ENCODE measurements around the gene AGBL4.

Gene AGBL4

GRCh38 chr1:49125746-49126145 lies 898.0 kb downstream of the AGBL4 start:
- no peak for DNase-seq (ENCODE audit: low read depth)
- no peak for TF ChIP-seq CTCF (IDR thresholded peaks at IDR 0.05; ENCODE audit: insufficient read depth, low read depth, low read length, missing control alignments)
- no peak overlapping the region for H3K4me3 ChIP-seq (ENCODE audit: low read length)

DNA sequence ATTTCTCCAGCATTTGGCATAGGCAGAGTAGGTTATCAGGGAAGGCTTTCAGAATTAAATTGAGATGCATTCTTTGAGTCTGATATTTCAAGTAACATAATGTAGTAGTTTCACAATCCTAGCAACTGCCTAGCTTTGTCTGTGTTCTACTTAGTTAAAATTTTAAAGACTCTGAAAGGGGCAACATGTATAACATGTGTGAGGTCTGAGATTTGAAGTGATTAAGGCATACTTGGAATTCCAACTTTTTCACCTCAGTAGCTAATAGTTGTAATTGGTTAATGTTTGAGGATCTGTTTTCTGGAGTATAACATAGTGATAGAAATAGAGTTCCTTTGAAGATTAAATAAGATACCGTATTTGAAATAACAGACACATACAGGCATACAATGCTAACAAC lies 911.8 kb downstream of the AGBL4 start:
- H3K4me3 ChIP-seq (ENCODE audit: low read length): no peak overlapping the region
- DNase-seq (ENCODE audit: low read depth): no peak
- TF ChIP-seq CTCF (IDR thresholded peaks at IDR 0.05; ENCODE audit: insufficient read depth, low read depth, low read length, missing control alignments): no peak

DNA sequence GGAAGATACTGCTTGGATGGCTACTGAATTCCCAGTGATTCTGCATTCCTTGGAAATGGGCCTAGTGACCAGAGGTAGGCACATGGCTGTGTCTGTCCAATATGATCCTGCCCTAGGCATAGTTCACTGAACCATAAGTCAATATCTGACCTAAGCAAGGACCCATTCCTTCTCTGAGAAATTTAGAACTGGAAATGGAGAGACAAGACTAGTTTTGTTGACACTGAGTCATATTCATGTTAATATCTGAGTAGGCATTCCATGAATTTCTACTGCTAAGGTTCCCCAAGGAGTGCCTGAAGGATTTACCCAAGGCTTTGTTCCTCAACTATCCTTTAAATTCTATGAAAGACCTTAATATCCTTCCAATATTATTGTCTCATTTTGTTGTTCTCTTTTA lies 917.3 kb downstream of the AGBL4 start:
- no peak for DNase-seq (ENCODE audit: low read depth)
- TF ChIP-seq CTCF (IDR thresholded peaks at IDR 0.05; ENCODE audit: insufficient read depth, low read depth, low read length, missing control alignments): no peak
- H3K4me3 ChIP-seq (ENCODE audit: low read length): no peak overlapping the region

- TF ChIP-seq CTCF (IDR thresholded peaks at IDR 0.05; ENCODE audit: insufficient read depth, low read depth, low read length, missing control alignments): no peak
- H3K4me3 ChIP-seq (ENCODE audit: low read length): no peak overlapping the region
- no peak for DNase-seq (ENCODE audit: low read depth)
Observed at GRCh38 chr1:49104575-49104974, 919.2 kb downstream of the AGBL4 start.

DNA sequence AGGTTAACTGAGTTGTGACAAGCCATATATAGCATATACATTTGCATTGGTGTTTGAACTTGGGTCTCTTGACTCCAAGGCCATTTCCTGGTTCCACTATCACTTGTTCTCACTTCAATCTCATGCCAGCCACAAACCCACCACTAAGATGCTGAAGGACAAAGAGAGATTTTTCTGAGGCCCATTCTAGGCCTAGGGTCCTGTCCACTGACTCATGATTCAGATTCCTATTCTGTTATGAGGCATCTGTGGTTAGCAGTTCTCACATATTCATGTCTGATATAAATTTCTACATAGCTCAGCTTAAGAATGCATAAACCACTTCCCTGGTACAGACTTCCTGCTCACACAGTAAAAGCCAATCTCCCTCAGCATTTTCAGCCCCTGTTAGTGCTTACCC lies 921.0 kb downstream of the AGBL4 start:
- no peak for TF ChIP-seq CTCF (IDR thresholded peaks at IDR 0.05; ENCODE audit: insufficient read depth, low read depth, low read length, missing control alignments)
- no peak overlapping the region for H3K4me3 ChIP-seq (ENCODE audit: low read length)
- peak; percentile 3 for DNase-seq (ENCODE audit: low read depth)

DNA sequence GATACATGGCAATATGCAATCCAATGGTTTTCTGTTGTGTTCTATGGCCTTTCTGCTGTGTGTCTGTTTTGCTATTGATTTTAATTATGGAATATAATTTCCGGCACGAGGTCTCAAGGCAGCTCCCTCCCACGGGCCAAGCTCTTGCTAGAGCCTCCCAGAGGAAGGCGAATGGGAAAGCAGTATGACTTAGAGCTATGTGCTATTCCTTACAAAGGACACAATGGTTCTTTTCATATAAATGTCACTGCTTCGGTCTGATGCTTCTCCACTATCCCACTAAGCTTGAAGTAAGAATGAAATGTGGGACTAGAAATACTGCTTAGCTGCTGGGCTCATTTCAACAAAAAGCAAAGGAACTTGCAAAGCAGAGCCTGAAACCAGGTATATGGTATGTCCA lies 924.9 kb downstream of the AGBL4 start:
- DNase-seq (ENCODE audit: low read depth): no peak
- H3K4me3 ChIP-seq (ENCODE audit: low read length): no peak overlapping the region
- TF ChIP-seq CTCF (IDR thresholded peaks at IDR 0.05; ENCODE audit: insufficient read depth, low read depth, low read length, missing control alignments): no peak

DNA sequence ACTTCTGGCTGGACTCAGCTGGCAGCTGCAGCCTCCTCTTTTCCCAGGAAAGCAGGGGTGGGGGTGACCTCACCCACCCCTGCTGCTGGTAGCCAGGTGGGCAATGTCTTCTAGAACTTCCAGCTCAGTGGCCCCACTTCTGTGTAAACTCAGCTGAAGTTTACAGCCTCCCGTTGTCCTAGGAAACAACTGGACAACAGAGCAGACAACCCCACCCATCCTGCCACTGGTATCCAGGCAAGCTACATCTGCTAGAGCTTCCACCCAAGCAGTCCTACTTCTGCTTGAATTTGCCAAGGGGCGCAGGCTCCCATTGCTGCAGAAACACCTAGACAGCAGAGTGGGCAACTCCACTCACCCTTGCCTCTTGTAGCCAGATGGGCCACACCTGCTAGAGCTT lies 937.4 kb downstream of the AGBL4 start:
- TF ChIP-seq CTCF (IDR thresholded peaks at IDR 0.05; ENCODE audit: insufficient read depth, low read depth, low read length, missing control alignments): no peak
- H3K4me3 ChIP-seq (ENCODE audit: low read length): no peak overlapping the region
- no peak for DNase-seq (ENCODE audit: low read depth)
